Myocyte (in vitro differentiated cells): ENCODE results near the gene LRIG1. TPM values are rescaled to one million over a fixed set of nuclear protein-coding genes. Genes with fewer than 3 reads are reported as not detected.

Source experiments
- DNase-seq: peaks from one replicate; pipeline ENCODE4 v3.0.0-alpha.2; 2012; ENCODE audit warnings: low read depth
- total RNA-seq: library from RNA; depleted of rRNA; stranded (reverse); fragments of >200 nt; gene quantifications from 2 replicates; pipeline ENCODE4 v1.2.3, GENCODE V29; 2014

LRIG1 gene
- total RNA-seq, 1 donor from 2014 or later: 3.4 TPM

DNA sequence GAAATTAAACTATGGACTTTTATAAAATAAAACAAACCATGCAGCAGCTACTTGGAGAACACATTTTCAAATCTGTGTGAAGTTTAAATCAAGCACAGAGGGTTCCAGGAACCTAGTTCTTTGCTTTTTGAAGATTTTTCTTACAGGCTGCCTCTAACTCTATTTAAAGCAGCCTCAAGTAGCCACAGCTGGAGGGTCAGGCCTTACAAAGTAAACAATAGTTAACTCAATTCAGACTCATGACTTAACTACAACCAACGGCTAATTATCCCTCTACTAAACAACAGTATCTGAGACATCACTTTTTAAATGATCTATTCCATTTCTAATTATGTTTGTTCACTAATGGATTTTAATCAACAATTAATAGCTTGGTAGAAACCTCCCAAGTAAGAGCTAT lies 9.8 kb downstream of the LRIG1 start:
- DNase-seq: no peak

DNA sequence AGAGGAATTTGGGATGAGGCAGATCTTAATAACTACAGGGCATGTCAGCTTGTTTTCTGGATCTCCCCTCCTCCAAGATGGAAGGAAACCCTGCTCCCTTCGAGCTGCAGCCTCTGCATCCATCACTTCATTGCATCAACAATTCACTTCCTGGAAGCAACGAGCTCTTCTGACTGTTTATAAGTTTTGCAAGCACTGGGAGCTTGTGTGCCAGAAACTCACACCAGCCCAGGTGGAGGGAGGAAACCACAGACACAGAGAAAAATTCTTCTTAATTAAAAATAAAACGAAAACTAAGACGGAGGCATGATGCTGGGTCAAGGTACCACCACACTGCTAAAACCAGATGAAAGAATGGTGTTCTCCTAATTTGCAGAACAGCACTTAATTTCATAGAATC lies 10.6 kb downstream of the LRIG1 start:
- DNase-seq: no peak

- no peak for DNase-seq
These were observed 11.2 kb downstream of the LRIG1 start for GRCh38 chr3:66489581-66489980.

GRCh38 chr3:66489115-66489514 lies 11.7 kb downstream of the LRIG1 start:
- DNase-seq: no peak

GRCh38 chr3:66488492-66488891 lies 12.3 kb downstream of the LRIG1 start:
- DNase-seq: no peak

DNA sequence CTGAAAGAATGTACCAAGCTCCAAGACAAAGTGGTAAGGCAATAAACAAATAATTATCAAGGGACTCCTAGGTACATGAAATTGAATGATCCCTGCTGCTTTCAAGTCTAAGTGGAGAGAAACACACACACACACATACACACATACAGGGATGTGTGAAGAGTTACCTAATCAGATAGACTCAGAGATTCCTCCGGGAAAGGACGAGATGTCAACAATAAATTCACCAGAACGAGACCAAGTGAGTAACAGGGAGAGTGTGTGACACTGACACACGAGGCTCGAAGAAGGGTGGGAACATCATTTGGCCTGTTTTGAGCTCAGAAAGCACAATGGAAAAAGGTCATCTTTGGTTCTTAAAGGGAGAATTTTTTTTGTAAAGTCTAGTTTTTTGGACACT lies 13.4 kb downstream of the LRIG1 start:
- no peak for DNase-seq

GRCh38 chr3:66486646-66487045 lies 14.2 kb downstream of the LRIG1 start:
- no peak for DNase-seq

DNA sequence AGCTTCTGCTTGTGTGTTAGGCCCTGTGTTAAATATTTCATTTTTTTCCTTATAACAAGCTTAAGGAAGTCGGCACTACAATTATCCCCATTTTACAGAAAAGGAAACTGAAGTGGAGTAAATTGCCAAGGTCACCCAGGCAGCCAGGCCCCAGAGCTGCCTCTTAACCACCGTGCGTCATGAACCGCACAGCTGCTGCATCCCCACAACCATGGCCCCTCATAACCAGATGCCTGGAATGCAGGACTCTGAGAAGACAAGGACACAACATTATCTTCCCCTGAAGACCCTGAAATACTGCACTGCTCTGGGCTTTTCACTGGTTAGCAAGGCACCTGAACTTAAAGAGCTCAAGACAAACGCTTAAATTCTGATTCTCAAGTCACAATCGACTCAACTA lies 14.6 kb downstream of the LRIG1 start:
- DNase-seq: no peak

- DNase-seq: peak; percentile 41
These were observed 15.4 kb downstream of the LRIG1 start for GRCh38 chr3:66485291-66485968.

DNA sequence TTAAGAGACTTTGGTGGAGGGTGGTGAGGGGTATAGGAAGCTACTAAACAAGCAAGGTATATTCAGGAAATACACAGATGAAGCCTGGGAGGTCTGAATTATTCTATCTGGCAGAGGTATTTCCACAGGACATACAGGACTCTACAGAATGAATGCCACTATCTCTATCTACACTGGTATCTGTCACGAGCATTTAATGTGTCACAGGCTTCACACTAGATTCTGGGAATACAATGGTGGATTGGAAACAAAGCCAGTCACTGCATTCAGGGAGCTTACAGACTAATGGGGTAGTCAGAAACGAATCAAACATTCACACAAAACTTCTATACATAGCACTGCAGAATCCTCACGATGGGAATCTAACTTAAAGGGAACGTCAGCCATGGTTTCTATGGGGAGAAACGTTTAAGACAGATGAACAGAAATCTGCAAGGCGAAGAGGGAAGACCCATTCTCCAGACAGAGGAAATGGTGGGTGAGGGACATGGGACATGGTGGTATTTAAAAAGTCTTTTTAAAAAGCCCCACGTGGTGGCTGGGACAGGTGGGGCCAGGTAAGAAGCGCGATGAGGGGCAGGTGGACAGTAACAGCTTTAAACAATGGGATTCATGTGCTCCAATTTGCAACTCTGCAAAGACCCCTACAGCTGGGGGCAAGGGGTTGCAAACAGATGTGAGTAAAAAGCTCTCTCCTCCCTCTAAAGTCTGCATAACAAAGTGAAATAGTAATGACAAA lies 16.5 kb downstream of the LRIG1 start:
- no peak for DNase-seq

- DNase-seq: no peak
These were observed 17.4 kb downstream of the LRIG1 start for GRCh38 chr3:66483409-66483906.

GRCh38 chr3:66483006-66483405 lies 17.8 kb downstream of the LRIG1 start:
- no peak for DNase-seq

GRCh38 chr3:66482018-66482404 lies 18.8 kb downstream of the LRIG1 start:
- no peak for DNase-seq

DNA sequence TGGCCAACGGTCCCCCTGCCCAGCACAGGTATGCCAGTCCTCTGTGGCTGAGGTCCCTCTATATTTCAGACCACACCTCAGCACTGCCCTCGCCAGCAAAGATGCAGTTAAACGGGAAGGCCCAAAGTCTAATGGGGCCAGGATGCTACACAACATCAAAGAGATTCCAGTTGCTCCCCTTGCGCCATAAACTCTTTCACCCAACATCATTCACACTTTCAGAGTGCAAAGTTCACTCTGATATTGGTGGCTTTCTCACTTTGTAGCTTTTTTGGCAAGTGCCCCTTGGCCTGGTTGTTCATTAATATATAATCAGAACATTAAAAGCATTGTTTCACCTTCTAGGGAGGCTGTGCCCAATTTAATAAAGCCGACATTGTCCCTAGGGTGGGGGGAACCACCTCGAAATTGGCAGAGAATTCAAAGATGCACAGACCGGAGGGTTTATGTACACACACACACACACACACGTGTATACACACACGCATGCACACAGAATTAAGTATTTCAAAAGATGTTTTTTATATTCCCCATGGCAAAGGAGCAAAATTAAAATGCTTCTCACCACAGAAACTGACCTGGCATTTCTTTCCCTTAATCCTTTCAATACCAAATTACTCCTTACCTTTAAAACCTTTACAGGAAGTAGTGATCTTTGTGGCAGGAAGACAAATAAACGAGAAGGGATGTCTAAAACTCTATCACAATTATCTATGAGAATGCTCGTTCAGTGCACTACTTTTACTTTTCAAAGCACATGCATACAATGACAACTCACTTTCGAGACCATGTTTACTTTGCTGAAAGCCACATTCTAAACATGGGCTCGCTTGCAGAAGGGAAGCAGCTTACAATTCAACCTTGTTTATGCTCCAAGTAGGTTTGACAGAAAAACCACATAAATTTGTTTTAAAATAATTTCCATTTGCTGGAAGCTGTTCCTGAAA lies 19.5 kb downstream of the LRIG1 start:
- DNase-seq: no peak

- DNase-seq: no peak
These were observed 20.2 kb downstream of the LRIG1 start for GRCh38 chr3:66480666-66481065.

- no peak for DNase-seq
These were observed 21.3 kb downstream of the LRIG1 start for GRCh38 chr3:66479532-66479947.

DNA sequence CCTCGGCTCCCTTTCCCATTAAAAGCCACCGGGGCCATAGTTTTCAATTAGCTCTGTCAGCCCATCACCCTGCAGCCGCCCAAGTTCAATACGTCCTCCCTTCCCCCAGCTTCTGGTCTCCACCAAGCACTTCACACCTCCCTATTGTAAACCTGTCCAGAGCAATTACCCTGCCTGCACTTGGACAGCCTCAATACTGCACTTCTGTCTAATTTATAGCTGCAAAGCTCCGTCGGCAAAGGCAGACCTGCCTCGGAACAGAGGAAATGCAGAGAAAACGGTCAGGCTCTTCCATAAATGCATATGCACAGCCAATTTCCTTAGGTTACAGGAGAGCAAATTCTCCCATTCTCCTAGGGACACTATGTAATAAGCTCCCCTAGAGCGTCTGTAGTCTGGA lies 21.9 kb downstream of the LRIG1 start:
- DNase-seq: no peak

- no peak for DNase-seq
These were observed 23.0 kb downstream of the LRIG1 start for GRCh38 chr3:66477856-66478255.

DNA sequence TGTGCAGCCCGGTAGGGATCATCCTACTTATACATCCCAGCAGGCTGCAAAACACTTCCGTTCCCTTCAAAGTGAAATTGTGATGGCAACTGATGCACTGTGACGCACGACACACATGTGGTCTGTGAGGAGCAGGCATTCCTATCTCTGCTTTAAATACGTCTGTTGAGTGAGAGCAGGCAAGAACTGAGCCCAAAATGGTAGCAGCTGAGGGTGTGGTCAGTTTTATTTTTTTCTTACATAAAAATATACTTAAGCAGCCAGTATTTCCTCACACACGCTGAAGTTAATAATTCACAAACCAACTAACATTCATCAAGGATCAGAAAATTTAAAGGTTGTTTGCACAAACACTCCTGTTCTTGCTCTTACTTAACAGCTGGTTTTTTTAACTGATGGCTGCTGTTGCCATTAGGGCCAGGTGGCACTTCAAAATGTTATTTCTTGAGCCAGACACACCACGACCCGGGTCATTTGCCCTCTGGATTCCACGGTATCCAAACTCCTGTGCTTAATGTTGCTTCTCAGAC lies 23.9 kb downstream of the LRIG1 start:
- no peak for DNase-seq

- no peak for DNase-seq
These were observed 25.3 kb downstream of the LRIG1 start for GRCh38 chr3:66475386-66476020.

GRCh38 chr3:66473692-66474091 lies 27.1 kb downstream of the LRIG1 start:
- DNase-seq: no peak
